Colonic mucosa (tissue), 4 donors: ENCODE results near the gene LRSAM1. TPM values are rescaled to one million over a fixed set of nuclear protein-coding genes. Genes with fewer than 3 reads are reported as not detected.

Experiments used
- DNase-seq: peaks from one replicate; pipeline ENCODE4 v3.0.0-alpha.2; 2020
- H3K27ac ChIP-seq: fragments of 200-600 bp; one replicate; pipeline ENCODE4 v1.8.0; 2021
- H3K27me3 ChIP-seq: fragments of 200-600 bp; one replicate; pipeline ENCODE4 v1.8.0; 2021
- H3K36me3 ChIP-seq: fragments of 200-600 bp; one replicate; pipeline ENCODE4 v1.8.0; 2021
- H3K4me1 ChIP-seq: fragments of 200-600 bp; one replicate; pipeline ENCODE4 v1.8.0; 2021; ENCODE audit warnings: mild to moderate bottlenecking
- H3K4me3 ChIP-seq: fragments of 200-600 bp; one replicate; pipeline ENCODE4 v1.8.0; 2021
- H3K9ac ChIP-seq, 2 donors: one replicate each; pipeline ENCODE4 v1.7.0; 2013; ENCODE audit warnings: control low read depth in 2 of 2, low read depth in 2 of 2, low read length in 2 of 2
- H3K9me3 ChIP-seq: fragments of 200-600 bp; one replicate; pipeline ENCODE4 v1.8.0; 2021
- CTCF ChIP-seq: fragments of 200-600 bp; IDR thresholded peaks from one replicate; pipeline ENCODE4 v1.8.0; 2022; ENCODE audit warnings: antibody characterized with exemption, mild to moderate bottlenecking
- intact Hi-C: fragments of 100-400 bp; cut with DNase I; formaldehyde crosslinking; loops from one replicate; pipeline ENCODE4 v1.14.1; 2022
- total RNA-seq, 2 donors: library from RNA; stranded (reverse); fragmentation: NEBNext Ultra II Directional in 1 of 2; extraction: Animal tissue kit (Norgen Biotek cat#: 25700) in 1 of 2; gene quantifications; one replicate each; pipeline ENCODE4 v1.2.1, GENCODE V29; 2021
- donor health status: healthy.
- donor health status: DM: no; HTN: no; CAD: no.
- donor health status: DM: no; HTN: no; CAD: no.

The LRSAM1 gene
- total RNA-seq, 2 donors from 2014 or later = 14.7 to 15.6 TPM

- H3K27ac ChIP-seq = no peak overlapping the region
Observed at GRCh38 chr9:127549218-127549617, 97.9 kb downstream of the LRSAM1 start.

GRCh38 chr9:127549751-127550150, 98.4 kb downstream of the LRSAM1 start:
- H3K4me1 ChIP-seq = peaks cover 28% of the 10 kb centered on the region

More at GRCh38 chr9:127549218-127549617, 97.9 kb downstream of the LRSAM1 start:
- no peaks in the 10 kb centered on the region for H3K9me3 ChIP-seq
- H3K4me1 ChIP-seq = peaks cover 28% of the 10 kb centered on the region
- H3K4me3 ChIP-seq = no peak overlapping the region
- no peak for DNase-seq
- no peaks in the 10 kb centered on the region for H3K27me3 ChIP-seq
- no peak overlapping the region for H3K9ac ChIP-seq
- TF ChIP-seq CTCF = no peak
- no peaks in the 10 kb centered on the region for H3K36me3 ChIP-seq
- intact Hi-C loops = no loop called here

GRCh38 chr9:127550282-127550681, 99.0 kb downstream of the LRSAM1 start:
- DNase-seq = no peak
- intact Hi-C loops = no loop called here
- Histone ChIP-seq H3K4me1 (peaks cover 28% of the 10 kb centered on the region), H3K9ac (no peak overlapping the region), H3K27me3 (no peaks in the 10 kb centered on the region), H3K4me3 (no peak overlapping the region), H3K27ac (no peak overlapping the region), H3K9me3 (no peaks in the 10 kb centered on the region), H3K36me3 (no peaks in the 10 kb centered on the region)
- no peak for TF ChIP-seq CTCF

More at GRCh38 chr9:127549751-127550150, 98.4 kb downstream of the LRSAM1 start:
- Histone ChIP-seq H3K27ac (no peak overlapping the region), H3K9me3 (no peaks in the 10 kb centered on the region), H3K4me3 (no peak overlapping the region), H3K27me3 (no peaks in the 10 kb centered on the region), H3K36me3 (no peaks in the 10 kb centered on the region), H3K9ac (no peak overlapping the region)
- no peak for TF ChIP-seq CTCF
- intact Hi-C loops = no loop called here
- no peak for DNase-seq

- H3K4me1 ChIP-seq = peaks cover 31% of the 10 kb centered on the region
- no peak overlapping the region for H3K9ac ChIP-seq
- TF ChIP-seq CTCF = no peak
- no peak for DNase-seq
- intact Hi-C loops = no loop called here
- no peak overlapping the region for H3K4me3 ChIP-seq
- H3K27me3 ChIP-seq = no peaks in the 10 kb centered on the region
- H3K27ac ChIP-seq = no peak overlapping the region
- H3K36me3 ChIP-seq = no peaks in the 10 kb centered on the region
- H3K9me3 ChIP-seq = no peaks in the 10 kb centered on the region
Observed at GRCh38 chr9:127550751-127551150, 99.4 kb downstream of the LRSAM1 start.

Other genes starting within 250 kb of the LRSAM1 start
- gene GARNL3, start 186.7 kb upstream of the LRSAM1 start, total RNA-seq = 1 to 10 TPM; 4.1 to 5.1 TPM
- gene SLC2A8, start 54.3 kb upstream of the LRSAM1 start, total RNA-seq = 10 to 100 TPM; 20.4 to 33.6 TPM
- gene ZNF79, start 27.1 kb upstream of the LRSAM1 start, total RNA-seq = 1 to 10 TPM; 5.8 to 6.4 TPM
- 100 to 1,000 TPM; 916 to 973 TPM for gene RPL12, start 104 bp upstream of the LRSAM1 start, total RNA-seq
- 10 to 100 TPM in 1 of 2 donors, 1 to 10 TPM in 1; 8.2 to 15.8 TPM for gene STXBP1, start 160.8 kb downstream of the LRSAM1 start, total RNA-seq